ENCODE results near the gene BTLA.

DNA sequence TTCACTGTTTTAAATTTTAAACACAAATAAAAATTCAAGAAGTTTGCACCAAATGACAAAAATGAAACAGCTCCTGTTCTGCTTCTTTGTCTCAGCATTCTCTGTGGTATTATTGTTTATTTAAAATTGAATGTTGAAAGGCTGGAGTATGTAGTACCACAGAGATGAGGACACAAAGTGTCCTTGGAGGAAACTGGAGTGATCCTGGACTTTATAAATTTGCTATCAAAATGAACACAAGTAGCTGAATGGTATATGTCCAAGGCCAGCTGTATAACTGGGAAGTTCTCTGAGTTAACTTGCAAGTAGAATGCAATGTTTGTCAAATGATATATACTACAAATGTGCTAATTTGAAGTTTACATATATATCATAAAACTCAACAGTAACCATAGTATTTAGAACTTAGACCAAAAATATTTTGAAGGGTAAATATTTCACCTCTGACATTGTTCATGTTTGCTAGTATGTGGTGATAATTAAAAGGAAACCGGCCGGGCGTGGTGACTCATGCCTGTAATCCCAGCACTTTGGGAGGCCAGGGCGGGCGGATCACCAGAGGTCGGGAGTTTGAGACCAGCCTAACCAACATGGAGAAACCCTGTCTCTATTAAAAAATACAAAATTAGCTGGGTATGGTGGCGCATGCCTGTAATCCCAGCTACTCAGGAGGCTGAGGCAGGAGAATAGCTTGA, 12.3 kb downstream of the BTLA start:
- TF ChIP-seq POLR2A (IDR thresholded peaks at IDR 0.05; ENCODE audit: low read depth, low read length) = no peak
- TF ChIP-seq TAF1 (IDR thresholded peaks at IDR 0.05; ENCODE audit: borderline replicate concordance, low read depth, low read length) = no peak

All from GM12892 (cell line).